GM18499 (cell line): ENCODE results near the gene PLA2G6.

ENCODE experiments used
- ATAC-seq: cut with Tn5 transposase; IDR thresholded peaks from one replicate; pipeline ENCODE4 v1.9.1; 2021; ENCODE audit warnings: moderate number of reproducible peaks; ENCODE audit not compliant: insufficient read depth, unreplicated experiment

Gene PLA2G6

DNA sequence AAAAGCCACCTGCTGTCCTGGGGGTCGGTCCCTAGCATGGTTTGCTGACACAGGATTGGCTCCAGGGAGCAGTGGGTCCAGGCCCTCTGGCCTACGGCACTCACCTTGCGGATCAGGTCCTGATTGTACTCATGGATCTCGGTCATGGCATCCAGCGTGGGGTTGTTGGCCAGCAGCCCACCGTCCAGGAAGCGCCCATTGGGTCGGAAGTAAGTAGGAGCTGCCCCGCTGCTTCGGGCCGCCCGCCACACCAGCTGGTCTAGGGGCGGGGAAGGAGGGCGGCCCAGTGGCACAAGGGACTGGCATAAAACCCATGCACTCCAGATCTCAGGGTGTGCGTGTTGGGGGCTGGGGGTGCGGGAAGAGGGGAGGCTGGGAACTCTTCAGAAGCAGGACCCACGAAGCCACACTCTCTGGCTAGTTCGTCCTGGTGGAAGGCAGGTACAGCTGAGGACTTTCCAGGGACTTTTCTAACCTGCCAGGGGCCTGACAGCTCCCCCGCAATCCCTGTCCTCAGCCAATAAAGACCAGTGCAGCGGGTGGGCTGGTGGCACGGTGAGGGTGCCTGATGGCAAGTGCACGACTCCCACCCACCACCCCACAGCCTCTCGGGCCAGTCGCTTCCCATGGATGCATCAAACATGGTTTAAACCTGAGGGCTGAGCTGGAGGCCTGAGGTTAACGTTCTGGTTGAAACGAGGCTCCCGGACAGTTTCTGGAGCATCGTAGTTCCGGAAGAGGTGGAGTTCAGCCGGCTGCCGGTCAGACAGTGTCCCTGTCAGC, 66.0 kb downstream of the PLA2G6 start:
- ATAC-seq, result no peak

DNA sequence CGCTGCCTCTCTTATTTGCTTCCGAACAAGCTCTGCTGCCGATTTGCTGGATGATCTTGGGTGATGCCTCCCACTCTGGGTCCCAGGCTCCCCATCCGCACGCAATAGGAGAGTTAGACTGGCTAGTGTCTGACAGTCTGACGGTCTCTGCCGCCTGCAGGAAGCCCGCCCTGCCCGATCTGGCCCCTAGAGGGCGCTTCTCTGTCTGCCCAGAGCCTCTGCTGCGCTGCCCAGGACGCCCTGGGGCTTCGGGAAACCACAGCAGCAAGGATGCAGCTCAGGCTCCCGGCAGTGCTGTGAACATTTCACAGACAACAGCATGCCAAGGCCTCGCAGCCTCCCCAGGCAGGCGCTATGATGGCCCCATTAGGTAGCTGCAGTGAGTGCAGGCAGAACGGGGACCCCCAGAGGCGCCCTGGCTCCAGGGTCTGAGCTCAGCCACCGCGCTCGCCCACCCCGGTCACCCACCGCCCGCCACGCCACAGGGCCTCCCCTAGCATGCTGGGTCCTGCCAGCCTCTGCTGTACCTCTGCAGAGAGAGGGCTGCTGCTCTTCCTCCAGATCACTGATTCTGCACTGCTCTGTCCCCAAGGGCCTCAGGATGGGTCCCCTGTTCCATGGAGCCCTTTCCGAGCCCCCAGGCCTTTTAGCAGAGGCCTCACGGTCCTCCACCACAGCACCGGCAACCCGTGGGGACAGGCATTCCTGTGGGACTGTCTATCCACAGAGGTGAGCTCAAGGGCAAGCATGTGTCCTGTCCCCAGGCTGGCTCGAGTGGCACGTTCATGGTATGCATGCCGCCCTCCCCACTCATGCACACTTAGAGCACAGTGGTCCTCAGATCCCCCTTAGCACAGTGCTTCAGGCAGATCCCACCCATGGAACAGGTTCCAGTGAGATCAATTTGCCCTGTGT, 66.9 kb downstream of the PLA2G6 start:
- no peak for ATAC-seq

DNA sequence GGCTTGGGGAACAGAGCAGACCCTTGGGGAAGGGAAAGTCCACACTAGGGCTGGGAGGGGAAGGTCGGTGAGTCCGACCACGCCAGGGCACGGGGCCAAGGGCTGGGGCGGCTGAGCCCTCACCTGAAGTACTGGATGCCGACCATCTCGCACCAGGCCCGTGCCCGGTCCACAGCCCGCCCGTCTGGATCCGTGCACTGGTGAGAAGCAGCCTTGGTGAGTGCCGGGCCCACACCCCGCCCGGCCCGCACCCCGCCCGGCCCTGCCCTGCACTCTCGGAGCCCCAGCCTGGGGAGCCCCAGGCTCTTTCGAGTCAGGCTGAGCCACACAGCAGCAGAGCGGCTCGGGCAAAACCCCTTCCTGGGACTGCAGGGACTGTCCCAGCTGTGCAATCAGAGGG, 69.2 kb downstream of the PLA2G6 start:
- no peak for ATAC-seq

DNA sequence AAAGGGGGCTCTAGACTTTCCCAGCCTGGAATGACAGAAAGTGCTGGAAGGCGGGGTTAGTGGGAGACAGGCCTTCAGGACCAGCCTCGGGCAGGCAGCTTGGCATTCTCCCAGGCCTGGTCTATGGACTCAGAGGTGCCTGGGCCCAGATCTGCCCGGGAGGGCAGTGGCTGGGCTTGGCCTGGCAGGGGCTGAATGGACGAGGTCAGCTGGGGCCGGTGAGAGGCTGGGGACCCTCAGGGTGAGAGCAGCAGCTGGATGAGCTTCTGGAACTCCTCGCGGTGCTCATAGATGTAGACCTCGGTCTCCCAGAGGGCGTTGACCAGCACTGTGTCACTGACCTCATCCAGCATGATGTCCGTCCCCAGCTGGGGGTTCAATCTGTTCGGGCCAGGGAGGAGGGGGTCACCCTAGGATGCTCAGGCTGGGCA, 69.7 kb downstream of the PLA2G6 start:
- ATAC-seq, result no peak

DNA sequence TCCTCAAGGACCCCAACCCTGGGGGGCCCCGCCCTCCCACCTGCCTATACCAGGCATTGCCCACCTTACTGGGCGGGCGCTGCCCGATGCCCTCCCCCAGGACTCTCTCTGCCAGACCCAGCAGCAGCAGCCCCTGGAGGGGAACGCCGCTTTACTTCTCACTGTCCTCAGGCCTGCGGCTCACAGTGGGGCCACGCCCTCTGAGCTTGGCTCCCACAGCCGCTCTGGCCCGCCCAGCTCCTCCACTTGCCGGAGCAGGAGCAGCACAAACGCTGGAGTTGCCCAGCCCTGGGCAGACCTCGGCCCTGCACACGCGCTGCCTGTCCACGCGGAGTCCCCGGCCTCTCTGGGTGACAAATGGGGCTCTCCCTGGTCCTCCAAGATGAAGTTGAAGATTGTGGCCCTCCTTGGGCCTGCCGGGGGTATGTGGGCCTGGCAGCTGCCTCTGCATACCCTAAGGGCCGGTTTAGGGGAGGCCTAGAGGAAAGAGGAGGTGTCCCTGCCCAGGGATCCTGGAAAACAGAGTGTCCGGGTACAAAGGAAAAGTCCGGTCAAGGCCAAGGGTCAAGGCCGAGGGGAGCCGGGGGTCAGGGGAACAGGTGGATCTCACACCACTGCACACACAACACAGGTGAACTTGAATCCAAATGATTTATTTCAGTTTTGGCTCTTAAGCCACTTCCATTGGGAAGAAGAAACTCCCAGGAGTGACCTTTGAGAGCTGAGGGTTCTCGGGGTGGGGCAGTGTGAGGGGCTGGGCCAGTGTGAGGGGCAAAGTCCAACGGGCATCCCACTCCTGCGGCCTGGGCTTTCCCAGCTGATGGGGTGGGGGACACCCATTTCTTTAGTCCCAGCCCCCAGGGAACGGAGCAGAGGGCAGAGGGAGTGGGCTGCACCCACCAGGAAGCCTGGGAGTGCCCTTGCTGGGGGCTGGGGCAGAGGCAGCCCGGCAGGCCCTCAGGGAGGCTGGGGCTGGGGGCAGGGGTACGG, 70.5 kb downstream of the PLA2G6 start:
- no peak for ATAC-seq

DNA sequence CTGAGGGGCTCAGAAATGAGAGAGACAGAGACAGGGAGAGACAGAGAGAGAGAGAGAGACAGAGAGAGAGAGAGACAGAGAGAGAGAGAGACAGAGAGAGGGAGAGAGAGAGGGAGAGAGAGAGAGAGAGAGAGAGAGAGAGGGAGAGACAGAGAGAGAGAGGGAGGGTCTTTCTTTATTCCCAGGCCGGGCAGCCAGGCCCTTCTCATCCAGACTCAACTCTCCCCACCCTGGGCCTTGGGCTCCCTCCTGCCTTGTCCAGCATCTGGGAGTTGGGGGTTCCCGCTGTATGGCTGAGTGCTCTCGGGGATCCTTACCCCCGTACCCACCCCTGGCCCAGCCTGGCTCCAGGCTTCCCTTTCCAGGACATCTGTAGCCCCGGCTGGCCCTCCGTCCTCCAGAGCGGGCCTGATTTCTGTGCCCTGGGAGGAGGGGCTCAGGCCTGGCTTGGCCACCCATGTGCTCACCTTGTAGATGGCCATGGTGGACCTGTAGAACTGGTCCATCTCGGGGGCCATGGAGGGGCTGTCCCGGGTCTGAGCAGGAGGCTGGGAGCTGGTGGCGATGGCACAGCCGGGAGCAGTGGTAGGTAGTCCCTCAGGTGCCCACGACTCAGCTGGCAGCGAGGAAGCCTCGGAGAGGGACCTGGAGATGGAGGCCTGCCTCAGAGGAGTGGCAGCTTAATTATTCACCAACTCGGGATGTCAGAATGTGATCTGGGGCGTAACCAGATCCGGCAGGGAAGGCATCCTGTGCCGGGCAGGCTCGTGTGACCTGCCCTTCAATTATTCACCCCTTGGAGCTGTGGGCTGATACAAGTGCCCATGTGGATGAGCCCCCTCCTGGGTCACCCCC, 71.4 kb downstream of the PLA2G6 start, which contains the start of gene BAIAP2L2:
TSS of gene BAIAP2L2 (minus strand) at position 677 of the 855 bp plus-strand sequence. CDS start at position 518, 159 bp downstream.
- no peak for ATAC-seq

DNA sequence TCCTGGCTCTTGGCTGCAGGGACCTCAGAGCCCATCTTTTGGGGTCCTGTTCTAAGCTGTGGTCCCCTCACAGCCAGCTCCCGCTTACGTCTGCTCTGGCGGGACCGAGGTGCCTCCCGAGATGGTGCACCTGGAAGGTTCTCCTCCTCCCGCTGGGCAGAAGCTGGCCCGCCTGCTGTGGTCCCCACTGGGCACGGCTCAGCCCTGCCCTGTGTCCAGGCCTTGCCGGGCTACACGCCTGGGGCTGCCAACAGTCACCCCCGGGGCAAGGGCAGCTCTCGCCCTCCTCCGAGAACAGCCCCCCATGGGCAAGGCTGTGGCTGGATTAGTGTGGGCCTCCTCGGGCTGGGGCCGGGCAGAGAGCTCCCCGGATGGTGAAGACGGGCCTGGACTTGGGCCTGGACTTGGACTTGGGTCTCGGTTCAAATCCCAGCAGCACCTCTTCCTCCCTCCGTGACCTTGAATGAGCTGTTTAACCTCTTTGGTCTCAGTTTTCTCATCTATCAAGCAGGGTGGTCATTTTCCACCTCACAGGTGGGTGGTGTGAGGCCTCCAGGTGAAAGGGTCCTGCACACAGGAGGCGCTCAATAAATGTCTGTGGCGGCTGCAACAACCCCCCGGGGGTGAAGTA, 72.1 kb downstream of the PLA2G6 start:
- no peak for ATAC-seq

DNA sequence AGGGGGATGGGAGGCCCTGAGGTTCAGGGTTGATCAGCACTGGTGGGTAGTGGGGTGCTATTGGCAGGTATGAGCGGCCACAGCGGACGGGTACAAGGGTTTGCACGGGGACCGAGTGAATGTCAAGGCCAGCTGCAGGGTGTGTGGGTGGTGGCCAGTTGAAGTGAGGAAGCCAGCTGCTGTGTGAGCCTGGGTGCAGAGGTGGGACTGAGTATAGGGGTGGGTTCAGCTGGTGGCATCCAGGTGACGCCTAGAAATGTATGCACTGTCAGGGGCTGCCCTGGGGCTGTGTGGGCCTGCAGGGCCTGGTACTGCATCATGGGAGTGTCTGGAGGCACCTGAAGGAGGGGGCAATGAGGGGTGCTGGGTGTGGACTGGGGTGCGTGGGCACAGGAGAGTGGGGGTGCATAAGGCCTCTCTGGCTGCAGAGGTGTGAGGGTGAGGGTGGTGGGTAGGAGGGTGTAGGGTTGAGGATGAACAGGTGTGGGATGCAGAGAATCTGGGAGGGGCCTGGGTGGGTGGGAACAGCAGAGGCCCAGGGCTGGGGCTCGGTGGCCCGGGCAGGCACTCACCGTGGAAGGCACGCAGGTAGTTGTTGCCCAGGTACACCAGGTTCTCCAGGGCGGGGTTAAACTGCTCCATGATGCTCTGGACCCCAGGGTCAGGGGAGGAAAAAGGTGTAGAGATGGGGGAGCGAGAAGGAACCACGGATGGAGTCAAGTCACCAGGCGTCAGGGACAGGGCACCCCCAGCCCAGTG, 72.9 kb downstream of the PLA2G6 start:
- no peak for ATAC-seq

DNA sequence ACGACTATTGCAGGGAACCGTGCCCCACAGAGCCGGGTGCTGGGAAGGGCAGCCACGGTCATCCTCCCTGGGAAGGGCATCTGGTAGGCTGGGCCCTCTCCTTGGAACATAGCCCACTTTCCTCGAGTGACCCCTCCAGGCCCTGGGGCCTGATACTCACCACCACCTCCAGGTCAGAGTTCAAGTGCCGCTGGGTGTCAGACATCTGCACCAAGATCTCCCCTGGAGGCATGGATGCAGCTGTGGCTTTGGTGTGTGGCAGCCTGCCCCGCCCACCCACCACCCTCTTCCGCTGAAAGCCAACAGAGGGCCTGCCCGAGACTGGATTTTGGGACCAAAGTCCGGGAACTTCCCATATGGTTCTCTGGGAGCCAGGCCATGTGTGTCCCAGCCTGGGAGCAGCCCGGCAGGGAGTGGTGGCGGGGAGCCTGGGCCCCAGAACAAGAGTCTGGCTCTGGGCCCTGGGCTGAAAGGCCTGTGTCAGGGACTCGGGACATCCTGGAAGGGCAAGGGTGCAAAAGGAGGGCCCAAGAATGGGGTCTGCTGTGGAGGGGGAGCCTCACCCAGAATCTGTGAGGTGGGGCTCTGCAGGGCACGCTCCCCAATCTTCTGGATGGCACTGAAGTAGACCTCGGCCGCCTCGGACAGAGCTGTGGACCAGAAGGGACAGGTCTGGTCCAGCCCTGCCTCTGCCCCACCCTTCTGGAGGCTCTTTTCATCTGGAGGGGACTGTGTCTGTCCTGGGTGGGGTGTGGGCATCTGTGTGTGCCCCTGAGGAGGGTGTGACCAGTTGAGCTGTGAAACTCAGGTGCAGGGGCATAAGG, 73.7 kb downstream of the PLA2G6 start:
- no peak for ATAC-seq

DNA sequence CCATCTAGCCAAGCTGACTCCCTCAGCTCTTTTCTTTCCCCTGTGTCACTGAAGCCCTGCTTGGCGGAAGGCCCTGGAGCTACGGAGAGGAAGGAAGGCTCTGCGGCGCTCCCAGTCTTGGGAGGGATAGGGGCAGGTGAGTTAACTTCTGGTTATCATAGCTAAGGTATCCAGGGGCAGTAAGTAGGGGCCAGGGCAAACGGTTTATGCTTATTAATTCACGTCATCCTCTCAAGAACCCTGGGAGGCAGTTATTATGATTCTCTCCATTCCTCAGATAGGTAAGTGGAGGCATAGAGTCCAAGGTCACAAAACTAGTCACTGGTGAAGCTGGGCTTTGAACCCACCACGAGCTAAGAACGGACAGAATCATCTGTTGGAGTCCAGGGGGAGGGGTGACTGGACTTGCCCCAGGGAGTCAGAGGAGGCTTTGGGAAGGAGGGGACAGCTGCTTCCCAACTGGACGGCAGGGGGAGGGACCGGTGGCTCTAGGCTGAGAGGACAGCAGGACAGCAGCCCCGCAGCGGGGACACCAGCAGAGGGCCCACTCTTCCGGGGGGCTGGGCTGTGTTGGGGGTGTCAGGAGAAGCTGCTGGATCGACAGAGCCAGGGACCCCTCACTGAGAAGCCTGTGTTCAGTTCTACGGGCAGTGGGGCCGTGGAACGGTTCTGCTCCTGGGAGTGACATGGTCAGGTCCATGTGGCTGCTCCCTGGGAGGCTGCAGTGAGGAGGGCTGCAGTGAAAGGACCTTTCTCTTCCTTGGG, 74.6 kb downstream of the PLA2G6 start:
- no peak for ATAC-seq

DNA sequence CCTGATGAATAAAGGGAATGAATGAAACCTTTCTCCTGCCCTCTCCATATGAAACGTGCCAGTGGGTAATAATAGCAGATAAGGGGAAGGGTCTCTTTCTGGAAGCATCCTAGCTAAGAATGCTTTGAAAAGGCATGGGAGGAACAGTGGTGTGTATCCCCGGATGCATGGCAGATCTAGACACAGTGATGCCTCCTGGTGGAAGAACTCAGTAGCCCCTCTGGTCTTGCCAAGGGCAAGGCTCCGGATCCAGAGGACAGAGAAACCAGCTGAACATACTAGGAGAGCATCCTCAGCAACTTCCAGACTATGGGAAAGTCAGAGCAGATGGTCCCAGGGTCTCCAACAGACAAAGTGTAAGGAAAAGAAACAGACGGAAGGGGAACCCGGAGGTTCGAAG, 77.5 kb downstream of the PLA2G6 start:
- ATAC-seq, result no peak

DNA sequence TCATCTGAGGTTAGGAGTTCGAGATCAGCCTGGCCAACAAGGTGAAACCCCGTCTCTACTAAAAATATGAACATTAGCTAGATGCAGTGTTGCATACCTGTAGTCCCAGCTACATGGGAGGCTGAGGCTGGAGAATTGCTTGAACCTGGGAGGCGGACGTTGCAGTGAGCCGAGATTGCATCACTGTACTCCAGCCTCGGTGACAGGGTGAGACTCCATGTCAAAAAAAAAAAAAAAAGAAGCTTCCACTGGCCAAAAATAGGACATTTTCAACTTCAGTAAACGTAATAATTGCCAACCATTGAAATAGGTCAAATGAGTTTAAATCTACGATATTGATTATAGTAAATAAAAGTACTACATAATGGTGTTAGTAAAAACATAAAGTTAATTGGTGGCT, 78.0 kb downstream of the PLA2G6 start:
- ATAC-seq, result no peak

DNA sequence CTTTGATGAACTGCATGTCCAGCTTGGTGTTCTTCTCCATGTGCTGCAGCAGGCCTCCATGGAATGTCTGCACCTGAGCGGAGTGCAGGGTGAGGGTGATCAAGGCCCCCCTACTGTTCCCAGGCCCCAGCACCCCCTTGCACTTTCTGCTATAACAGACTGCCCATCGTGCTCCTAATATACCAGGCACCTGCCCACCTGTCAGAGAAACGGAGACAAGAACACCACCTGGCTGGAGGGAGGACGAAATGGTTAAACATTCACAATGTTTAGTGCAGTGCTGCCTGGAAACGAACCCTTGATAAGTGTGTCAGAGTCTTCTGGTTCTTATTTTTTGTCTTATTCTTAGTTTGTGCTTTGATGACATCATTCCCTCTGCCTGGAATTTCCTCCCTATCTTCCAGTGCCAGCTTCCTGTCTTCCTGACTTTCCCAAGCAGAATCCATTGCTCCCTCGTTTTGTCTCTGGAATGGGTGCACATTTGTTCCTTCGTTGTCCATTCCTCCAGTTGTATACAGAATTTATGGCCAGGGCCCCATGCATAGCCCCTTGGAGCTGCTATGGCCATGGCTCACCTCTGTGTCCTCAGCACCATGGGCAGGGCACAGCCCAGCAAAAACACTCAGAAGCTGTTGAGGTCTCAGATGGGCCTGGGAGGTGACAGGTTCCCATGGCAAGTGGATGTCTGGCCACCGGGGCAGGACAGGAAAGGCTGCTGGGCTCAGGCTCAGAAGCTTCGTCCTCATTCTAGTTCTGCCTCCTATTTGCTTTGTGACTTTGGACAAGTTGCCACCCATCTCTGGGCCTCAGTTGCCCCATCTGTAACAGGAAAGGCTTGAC, 83.0 kb downstream of the PLA2G6 start:
- ATAC-seq, result no peak

DNA sequence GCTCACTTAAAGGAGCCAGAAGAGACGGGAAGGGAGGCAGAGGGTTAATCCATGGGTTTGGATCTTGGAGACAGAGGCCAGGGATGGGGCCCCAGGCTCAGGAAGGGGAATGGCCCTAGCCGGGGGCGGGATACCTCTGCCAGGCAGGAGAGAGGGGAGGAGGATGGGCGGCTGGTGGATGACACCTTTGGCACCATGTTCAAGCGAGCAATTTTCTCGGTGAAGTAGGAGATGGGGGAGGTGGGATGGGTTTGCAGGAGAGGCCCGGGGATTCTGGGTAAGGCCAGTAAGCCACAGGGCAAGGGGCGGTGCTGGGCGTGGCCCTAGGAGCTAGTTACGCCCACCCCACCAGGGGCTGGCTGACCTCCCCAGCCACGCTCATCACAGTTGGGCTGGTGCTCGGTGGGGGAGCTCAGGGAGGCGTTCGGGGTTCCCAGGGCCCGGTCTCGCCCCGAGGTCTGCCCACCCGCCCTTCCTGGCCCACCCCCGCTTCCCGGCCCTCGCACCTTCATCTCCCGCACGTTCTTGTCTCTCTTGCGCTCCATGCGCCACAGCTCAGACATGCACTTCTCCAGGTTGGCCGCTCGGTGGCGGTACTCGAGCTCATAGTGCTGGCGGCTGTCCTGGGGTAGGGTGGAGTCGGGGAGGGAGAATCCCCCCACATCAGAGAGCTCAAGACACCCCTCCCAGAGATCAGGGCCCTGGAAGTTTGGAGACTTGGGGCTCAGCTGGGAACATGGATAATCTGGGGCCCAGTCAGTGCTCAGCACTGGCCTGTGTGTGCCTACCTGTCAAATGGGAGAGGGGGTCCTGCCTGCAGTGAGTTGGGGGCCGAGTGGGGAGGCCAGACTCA, 83.8 kb downstream of the PLA2G6 start:
- ATAC-seq, result no peak

DNA sequence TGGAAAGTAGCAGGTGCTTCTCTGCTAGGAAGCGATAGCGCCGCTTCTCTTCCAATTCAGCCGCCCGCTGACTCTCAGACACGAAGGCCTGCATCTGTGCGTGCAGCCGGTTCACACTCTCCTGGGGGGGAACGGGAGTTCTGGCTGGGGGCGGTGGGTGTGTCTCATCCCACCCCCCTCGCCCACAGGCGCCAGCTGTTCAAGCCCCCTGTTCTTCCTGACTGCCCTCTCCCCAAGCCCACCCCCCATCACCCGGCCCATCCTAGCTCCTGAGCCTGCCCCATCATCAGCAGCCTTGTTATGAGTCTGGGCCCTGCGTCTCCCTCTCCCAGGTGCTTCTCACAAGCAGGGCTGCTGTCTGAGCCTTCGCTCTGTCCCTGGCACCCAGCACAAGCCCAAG, 84.6 kb downstream of the PLA2G6 start:
- no peak for ATAC-seq
